Calu3 (cell line): ENCODE measurements around the gene WDR64. TPM values are rescaled to one million over a fixed set of nuclear protein-coding genes. Genes with fewer than 3 reads are reported as not detected.

Experiments
- BruUV-seq: library from RNA; stranded (reverse); fragments of 400-500 nt; replicated peaks from 2 replicates; lab custom pipeline; 2021; lab: Mats Ljungman, UMichigan
- CTCF ChIA-PET: fragments of 300-600 bp; sonication (Branson Sonifier 250); formaldehyde crosslinking; loops from one replicate; lab custom pipeline; 2022; ENCODE audit warnings: antibody characterized with exemption; lab: Charles Lee
- DNase-seq: peaks from one replicate; pipeline ENCODE4 v3.0.0; 2022
- H3K27ac Mint-ChIP-seq: one replicate; pipeline ENCODE4 v1.8.0; 2022; ENCODE audit warnings: mixed read lengths; ENCODE audit not compliant: unreplicated experiment
- H3K27me3 Mint-ChIP-seq: one replicate; pipeline ENCODE4 v1.8.0; 2022; ENCODE audit warnings: mixed read lengths; ENCODE audit not compliant: unreplicated experiment
- H3K36me3 Mint-ChIP-seq: one replicate; pipeline ENCODE4 v1.8.0; 2022; ENCODE audit warnings: mild to moderate bottlenecking, moderate library complexity, mixed read lengths; ENCODE audit not compliant: insufficient read depth, unreplicated experiment
- H3K4me1 Mint-ChIP-seq: one replicate; pipeline ENCODE4 v1.8.0; 2022; ENCODE audit warnings: mild to moderate bottlenecking, low read depth, mixed read lengths; ENCODE audit not compliant: unreplicated experiment
- H3K4me3 Mint-ChIP-seq: one replicate; pipeline ENCODE4 v1.8.0; 2022; ENCODE audit warnings: mild to moderate bottlenecking, low read depth, moderate library complexity, mixed read lengths; ENCODE audit not compliant: unreplicated experiment
- H3K9me3 Mint-ChIP-seq: one replicate; pipeline ENCODE4 v1.8.0; 2022; ENCODE audit warnings: low read depth, mixed read lengths; ENCODE audit not compliant: unreplicated experiment
- intact Hi-C: fragments of 100-400 bp; cut with micrococcal nuclease; formaldehyde crosslinking; loops from one replicate; pipeline ENCODE4 v1.10.0; 2022; ENCODE audit not compliant: unreplicated experiment
- total RNA-seq: library from RNA; stranded (reverse); gene quantifications from 2 replicates; pipeline ENCODE4 v1.2.3, GENCODE V29; 2022
- TF ChIP-seq, protein P1 (sequence below): fragments of 200-600 bp; IDR thresholded peaks from one replicate; pipeline ENCODE4 v1.8.0; 2022; ENCODE audit warnings: antibody characterized with exemption; ENCODE audit not compliant: unreplicated experiment

The WDR64 gene
- total RNA-seq, 1 experiment from 2014 or later: not detected

DNA sequence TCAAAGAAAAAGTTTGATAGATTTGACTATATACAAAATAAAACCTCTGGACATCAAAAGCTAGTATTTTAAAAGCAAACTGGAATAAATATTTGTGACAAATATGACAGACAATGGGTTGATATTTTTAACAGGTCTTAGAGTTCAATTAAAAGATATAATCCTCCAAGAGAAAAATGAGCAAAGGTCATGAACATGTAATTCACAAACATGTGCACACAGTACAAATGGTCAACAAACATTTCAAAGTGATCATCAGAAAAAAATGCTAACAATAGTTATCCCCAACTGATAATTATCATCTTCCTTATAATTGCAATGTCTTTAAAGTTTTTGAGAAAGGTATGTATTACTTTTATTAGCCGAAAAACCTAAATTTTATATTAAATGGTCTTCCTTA lies 32.0 kb downstream of the WDR64 start:
- Mint-ChIP-seq H3K27ac (no peak overlapping the region), H3K4me3 (no peak overlapping the region), H3K27me3 (peaks cover 25% of the 10 kb centered on the region), H3K36me3 (no peaks in the 10 kb centered on the region), H3K4me1 (no peaks in the 10 kb centered on the region), H3K9me3 (peaks cover 6% of the 10 kb centered on the region)
- TF ChIP-seq, protein P1, sequence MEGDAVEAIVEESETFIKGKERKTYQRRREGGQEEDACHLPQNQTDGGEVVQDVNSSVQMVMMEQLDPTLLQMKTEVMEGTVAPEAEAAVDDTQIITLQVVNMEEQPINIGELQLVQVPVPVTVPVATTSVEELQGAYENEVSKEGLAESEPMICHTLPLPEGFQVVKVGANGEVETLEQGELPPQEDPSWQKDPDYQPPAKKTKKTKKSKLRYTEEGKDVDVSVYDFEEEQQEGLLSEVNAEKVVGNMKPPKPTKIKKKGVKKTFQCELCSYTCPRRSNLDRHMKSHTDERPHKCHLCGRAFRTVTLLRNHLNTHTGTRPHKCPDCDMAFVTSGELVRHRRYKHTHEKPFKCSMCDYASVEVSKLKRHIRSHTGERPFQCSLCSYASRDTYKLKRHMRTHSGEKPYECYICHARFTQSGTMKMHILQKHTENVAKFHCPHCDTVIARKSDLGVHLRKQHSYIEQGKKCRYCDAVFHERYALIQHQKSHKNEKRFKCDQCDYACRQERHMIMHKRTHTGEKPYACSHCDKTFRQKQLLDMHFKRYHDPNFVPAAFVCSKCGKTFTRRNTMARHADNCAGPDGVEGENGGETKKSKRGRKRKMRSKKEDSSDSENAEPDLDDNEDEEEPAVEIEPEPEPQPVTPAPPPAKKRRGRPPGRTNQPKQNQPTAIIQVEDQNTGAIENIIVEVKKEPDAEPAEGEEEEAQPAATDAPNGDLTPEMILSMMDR: no peak
- intact Hi-C loops: no loop called here
- no TSS peak for BruUV-seq
- DNase-seq: no peak
- CTCF ChIA-PET: no interaction called here

DNA sequence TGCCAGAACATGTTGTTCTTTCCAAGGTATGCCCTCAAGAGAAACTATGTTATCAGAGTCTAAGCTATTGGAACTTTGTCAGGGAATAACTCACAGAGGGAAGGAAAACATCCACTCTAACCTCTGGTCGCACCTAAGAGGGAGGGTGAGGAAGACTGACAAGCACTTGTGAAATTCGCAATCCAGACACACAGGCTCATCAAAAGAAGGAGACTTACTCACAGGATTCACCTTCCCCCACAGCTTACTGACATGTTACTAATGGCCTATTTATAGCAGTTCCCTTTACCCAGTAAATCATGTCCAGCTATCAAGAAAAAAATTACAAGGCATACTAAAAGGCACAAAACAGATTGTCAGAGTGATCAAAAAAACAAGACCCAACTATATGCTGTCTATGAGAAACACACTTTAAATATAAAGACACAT lies 36.9 kb downstream of the WDR64 start:
- Mint-ChIP-seq H3K27me3 (no peaks in the 10 kb centered on the region), H3K4me3 (no peak overlapping the region)

DNA sequence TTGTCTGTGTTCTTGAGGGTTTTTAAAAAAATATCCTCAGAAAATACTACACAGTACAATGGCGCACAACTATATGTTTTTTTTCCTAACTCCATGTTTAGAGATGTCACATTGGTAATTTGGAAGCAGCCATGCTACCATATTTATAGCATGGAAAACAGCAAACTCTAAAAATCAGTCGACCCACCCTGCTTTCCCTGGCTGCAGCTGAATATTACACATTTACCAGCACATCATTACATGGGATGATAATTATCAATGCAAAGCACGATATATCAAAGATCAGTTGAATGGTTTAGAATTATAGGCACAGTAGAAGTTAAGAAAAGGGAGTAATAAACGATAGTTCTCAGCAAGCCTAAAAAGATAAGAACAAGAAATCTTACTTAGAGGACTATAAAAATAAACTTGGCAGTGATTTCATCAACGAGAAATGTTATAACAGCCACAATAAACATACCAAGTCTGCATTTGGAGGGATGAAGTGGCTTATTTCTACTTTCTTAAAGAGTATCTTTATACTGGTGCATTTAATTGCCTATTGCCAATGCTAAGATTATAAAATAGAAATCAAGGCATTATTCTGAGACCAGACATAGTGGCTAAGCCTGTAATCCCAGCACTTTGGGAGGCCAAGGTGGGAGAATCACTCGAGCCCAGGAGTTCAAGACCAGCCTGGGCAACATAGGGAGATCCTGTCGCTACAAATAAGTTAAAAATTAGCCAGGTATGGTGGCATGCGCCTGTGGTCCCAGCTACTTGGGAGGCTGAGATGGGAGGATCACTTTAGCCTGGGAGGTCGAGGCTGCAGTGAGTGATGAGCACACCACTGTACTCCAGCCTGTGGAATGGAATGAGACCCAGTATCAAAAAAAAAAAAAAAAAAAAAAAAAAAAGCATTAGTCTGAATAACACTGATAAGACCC lies 43.4 kb downstream of the WDR64 start:
- intact Hi-C loops: no loop called here
- TF ChIP-seq, protein P1: no peak
- BruUV-seq: no TSS peak
- Mint-ChIP-seq H3K9me3 (no peaks in the 10 kb centered on the region), H3K27ac (no peak overlapping the region), H3K36me3 (no peaks in the 10 kb centered on the region), H3K27me3 (no peaks in the 10 kb centered on the region), H3K4me1 (no peaks in the 10 kb centered on the region), H3K4me3 (no peak overlapping the region)
- CTCF ChIA-PET: interaction anchor here (0.6 to 0.7 kb wide), 2 partner anchors 82 to 91 kb away, joined by 4 to 5 read pairs; no protein-coding TSS in a partner anchor
- DNase-seq: no peak

More for the DNA sequence above, 36.9 kb downstream of the WDR64 start:
- H3K27ac Mint-ChIP-seq: no peak overlapping the region
- CTCF ChIA-PET: interaction anchor here (1.1 kb wide), 1 partner anchor 13 kb away, joined by 4 read pairs; no protein-coding TSS in a partner anchor
- no peak for DNase-seq
- intact Hi-C loops: no loop called here
- H3K9me3 Mint-ChIP-seq: no peaks in the 10 kb centered on the region
- TF ChIP-seq, protein P1: no peak
- H3K36me3 Mint-ChIP-seq: no peaks in the 10 kb centered on the region
- H3K4me1 Mint-ChIP-seq: no peaks in the 10 kb centered on the region
- no TSS peak for BruUV-seq

DNA sequence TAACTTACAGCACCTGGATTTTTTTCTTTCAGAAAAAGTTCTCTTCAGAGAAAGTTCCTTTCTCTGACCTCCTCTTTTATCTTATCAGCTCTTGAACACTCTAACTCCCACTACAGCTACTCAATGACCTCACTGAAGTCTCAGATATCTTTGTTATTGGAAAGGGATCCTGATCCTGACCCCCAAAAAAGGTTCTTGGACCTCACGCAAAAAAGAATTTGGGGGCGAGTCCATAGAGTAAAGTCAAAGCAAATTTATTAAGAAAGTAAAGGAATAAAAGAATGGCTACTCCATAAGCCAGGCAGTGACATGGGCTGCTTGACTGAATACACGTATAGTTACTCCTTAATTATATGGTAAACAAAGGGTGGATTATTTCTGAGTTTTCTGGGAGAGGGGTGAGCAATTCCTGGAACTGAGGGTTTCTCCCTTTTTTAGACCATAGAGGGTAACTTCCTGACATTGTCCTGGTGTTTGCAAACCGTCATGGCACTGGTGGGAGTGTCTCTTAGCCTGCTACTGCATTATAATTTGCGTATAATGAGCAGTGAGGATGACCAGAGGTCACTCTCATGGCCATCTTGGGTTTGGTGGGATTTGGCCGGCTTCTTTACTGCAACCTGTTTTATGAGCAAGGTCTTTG lies 44.2 kb downstream of the WDR64 start:
- BruUV-seq: no TSS peak
- Mint-ChIP-seq H3K27ac (no peak overlapping the region), H3K27me3 (no peaks in the 10 kb centered on the region), H3K9me3 (no peaks in the 10 kb centered on the region), H3K4me1 (no peaks in the 10 kb centered on the region), H3K36me3 (no peaks in the 10 kb centered on the region), H3K4me3 (no peak overlapping the region)
- intact Hi-C loops: no loop called here
- no peak for DNase-seq
- TF ChIP-seq, protein P1: no peak
- CTCF ChIA-PET: interaction anchor here (0.6 to 0.7 kb wide), 2 partner anchors 81 to 90 kb away, joined by 4 to 5 read pairs; no protein-coding TSS in a partner anchor
